ENCODE results near the gene ANP32D. TPM values are rescaled to one million over a fixed set of nuclear protein-coding genes. Genes with fewer than 3 reads are reported as not detected.
"Not testable (repeated sequence)": the region's sequence is repeated elsewhere in the genome, so short reads cannot be mapped to it uniquely, and the experiment has no call there.

ANP32D gene
- total RNA-seq (under 1 TPM in 1 of 5 donors, not detected in 4; 0.92 TPM), polyA plus RNA-seq (not detected)
- long read RNA-seq, donor 1: 0 reads
- long read RNA-seq, donor 2: 0 reads
- long read RNA-seq, donor 3: 0 reads
- long read RNA-seq, donor 4: 0 reads
- long read RNA-seq, donor 5: 0 reads
- long read RNA-seq, donor 6: 0 reads
- long read RNA-seq, donor 7: 0 reads
- long read RNA-seq, donor 8: 0 reads
- long read RNA-seq, donor 9: 0 reads
- long read RNA-seq, donor 10: 0 reads

DNA sequence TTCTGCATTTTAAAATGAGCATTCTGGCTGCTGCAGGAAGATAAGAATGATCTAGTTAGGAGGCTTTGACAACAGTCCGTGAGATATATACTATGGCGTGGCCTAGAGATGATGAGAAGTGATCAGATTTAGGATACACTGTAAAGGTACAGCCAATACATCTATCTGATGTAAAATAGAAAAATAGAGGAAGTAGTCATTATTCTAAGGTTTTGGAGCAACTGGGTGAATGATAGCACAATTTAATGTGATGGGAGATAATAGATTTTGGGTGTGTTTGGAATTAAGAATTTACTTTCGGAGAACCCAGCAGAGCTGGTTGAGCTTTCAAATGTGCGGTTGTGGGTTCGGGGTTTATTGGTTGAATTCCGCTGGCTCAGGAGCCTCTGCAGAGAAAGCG, at the start of gene ANP32D:
TSS of gene ANP32D (plus strand) at position 301 of the 400 bp plus-strand sequence. CDS start 106 bp downstream, outside the sequence.
- Histone ChIP-seq H3K4me3 (no peak within 1 kb of the TSS), H3K9me3 (peaks cover 0 to 53% (median 29%) of the 10 kb centered on the region in 4 donors), H3K27ac (no peak within 1 kb of the TSS), H3K27me3 (no peaks in the 10 kb centered on the region), H3K36me3 (no peaks in the 10 kb centered on the region), H3K4me1 (no peaks in the 10 kb centered on the region)
- intact Hi-C loops (cut with DNase I; ENCODE audit: low total_unique reads): no loop called here
- 86 to 92% (median 89%) methylated on average over 7 of the region's 7 CpGs for WGBS, 5 donors
- no peak for DNase-seq
- TF ChIP-seq, protein P1, sequence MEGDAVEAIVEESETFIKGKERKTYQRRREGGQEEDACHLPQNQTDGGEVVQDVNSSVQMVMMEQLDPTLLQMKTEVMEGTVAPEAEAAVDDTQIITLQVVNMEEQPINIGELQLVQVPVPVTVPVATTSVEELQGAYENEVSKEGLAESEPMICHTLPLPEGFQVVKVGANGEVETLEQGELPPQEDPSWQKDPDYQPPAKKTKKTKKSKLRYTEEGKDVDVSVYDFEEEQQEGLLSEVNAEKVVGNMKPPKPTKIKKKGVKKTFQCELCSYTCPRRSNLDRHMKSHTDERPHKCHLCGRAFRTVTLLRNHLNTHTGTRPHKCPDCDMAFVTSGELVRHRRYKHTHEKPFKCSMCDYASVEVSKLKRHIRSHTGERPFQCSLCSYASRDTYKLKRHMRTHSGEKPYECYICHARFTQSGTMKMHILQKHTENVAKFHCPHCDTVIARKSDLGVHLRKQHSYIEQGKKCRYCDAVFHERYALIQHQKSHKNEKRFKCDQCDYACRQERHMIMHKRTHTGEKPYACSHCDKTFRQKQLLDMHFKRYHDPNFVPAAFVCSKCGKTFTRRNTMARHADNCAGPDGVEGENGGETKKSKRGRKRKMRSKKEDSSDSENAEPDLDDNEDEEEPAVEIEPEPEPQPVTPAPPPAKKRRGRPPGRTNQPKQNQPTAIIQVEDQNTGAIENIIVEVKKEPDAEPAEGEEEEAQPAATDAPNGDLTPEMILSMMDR (IDR thresholded peaks at IDR 0.05): no peak
- TF ChIP-seq POLR2AphosphoS5 (IDR thresholded peaks at IDR 0.05): no peak
- TF ChIP-seq POLR2A (IDR thresholded peaks at IDR 0.05): no peak
- TF ChIP-seq EP300 (IDR thresholded peaks at IDR 0.05): no peak

DNA sequence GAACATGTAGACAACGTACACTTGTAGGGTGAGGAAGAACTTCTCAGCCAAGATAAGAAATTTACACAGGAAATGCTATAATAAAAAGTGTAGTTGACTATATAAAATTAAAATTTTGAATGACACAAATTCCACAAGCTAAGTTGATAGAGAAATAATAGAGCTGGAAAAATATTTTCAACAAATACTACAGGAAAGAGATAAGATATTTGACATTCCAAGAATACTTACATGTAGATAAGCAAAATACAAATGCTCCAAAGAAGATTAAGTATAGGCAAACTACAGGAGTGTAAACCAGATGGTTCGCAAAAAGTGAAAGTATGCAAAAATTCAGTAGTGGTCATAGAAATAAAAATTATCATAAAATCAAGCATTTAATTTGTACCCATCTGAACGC, 49.2 kb upstream of the ANP32D start:
- H3K36me3 ChIP-seq: no peaks in the 10 kb centered on the region
- intact Hi-C loops (cut with DNase I; ENCODE audit: low total_unique reads): no loop called here
- whole genome bisulfite sequencing, 5 donors: 19 to 37% (median 30%) methylated on average over 3 of the region's 3 CpGs
- no peak overlapping the region for H3K27ac ChIP-seq
- no peak for TF ChIP-seq EP300 (IDR thresholded peaks at IDR 0.05)
- TF ChIP-seq POLR2AphosphoS5 (IDR thresholded peaks at IDR 0.05): no peak
- TF ChIP-seq, protein P1 (IDR thresholded peaks at IDR 0.05): no peak
- no peak for TF ChIP-seq POLR2A (IDR thresholded peaks at IDR 0.05)
- H3K9me3 ChIP-seq: no peaks in the 10 kb centered on the region
- H3K4me3 ChIP-seq: no peak overlapping the region
- H3K27me3 ChIP-seq: no peaks in the 10 kb centered on the region
- DNase-seq: no peak
- peaks cover 0 to 7% (median 3%) of the 10 kb centered on the region in 4 donors for H3K4me1 ChIP-seq

DNA sequence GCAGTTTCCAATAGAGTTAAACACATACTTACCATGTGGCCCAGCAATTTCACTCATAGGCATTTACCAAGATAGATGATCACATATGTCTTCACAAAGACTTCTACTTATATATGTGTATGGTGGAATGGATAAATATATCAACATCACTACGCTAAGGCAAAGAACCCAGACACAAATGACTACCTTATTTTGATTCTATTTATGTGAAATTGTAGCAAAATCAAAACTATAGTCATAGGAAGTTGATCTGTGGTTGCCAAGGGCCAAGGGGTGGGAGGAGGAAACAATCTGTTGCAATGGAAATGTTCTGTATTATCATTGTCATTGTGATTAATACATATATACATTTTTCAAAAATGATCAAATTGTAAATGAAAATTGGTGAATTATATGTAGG, 47.7 kb upstream of the ANP32D start:
- no peak for DNase-seq

DNA sequence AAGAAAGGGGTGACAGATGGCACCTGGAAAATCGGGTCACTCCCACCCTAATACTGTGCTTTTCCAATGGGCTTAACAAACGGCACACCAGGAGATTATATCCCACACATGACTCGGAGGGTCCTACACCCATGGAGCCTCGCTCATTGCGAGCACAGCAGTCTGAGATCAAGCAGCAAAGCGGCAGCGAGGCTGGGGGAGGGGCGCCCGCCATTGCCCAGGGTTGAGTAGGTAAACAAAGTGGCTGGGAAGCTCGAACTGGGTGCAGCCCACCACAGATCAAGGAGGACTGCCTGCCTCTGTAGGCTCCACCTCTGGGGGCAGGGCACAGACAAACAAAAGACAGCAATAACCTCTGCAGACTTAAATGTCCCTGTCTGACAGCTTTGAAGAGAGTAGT, 38.3 kb upstream of the ANP32D start:
- WGBS, 5 donors: 77 to 88% (median 85%) methylated on average over 10 of the region's 10 CpGs
- H3K27ac ChIP-seq; DNase-seq; intact Hi-C loops (cut with DNase I; ENCODE audit: low total_unique reads); H3K4me3 ChIP-seq; H3K27me3 ChIP-seq; H3K36me3 ChIP-seq; H3K4me1 ChIP-seq: not testable (repeated sequence)
- H3K9me3 ChIP-seq: peaks cover 0 to 17% (median 2%) of the 10 kb centered on the region in 4 donors

More for the DNA sequence above, 47.7 kb upstream of the ANP32D start:
- WGBS, 5 donors: 73 to 91% (median 86%) methylated on average over 1 of the region's 1 CpG
- Histone ChIP-seq H3K27me3 (no peaks in the 10 kb centered on the region), H3K4me3 (no peak overlapping the region), H3K27ac (no peak overlapping the region), H3K4me1 (peaks cover 0 to 7% (median 3%) of the 10 kb centered on the region in 4 donors), H3K9me3 (peaks cover 0 to 7% (median 0%) of the 10 kb centered on the region in 4 donors), H3K36me3 (no peaks in the 10 kb centered on the region)
- intact Hi-C loops (cut with DNase I; ENCODE audit: low total_unique reads): no loop called here
- TF ChIP-seq POLR2AphosphoS5 (IDR thresholded peaks at IDR 0.05) (no peak), POLR2A (IDR thresholded peaks at IDR 0.05) (no peak), EP300 (IDR thresholded peaks at IDR 0.05) (no peak)
- TF ChIP-seq, protein P1 (IDR thresholded peaks at IDR 0.05): no peak

DNA sequence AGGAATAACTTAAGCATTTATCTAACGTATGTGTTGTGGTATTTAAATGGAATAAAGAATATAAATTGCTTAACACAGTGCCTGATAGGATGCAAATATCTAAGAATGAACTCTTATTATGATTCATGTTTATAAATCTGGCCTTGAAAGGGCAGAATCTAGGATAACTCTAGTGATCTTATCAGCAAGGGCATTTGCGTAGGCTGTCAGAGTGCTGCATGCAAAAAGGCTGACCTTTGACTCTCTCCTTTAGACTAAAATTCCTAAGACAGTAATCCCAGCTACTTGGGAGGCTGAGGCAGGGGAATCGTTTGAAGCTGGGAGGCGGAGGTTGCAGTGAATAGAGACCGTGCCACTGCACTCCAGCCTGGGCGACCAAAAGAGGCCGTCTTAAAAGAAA, 31.3 kb upstream of the ANP32D start:
- Histone ChIP-seq H3K9me3 (no peaks in the 10 kb centered on the region), H3K4me1 (no peaks in the 10 kb centered on the region), H3K36me3 (no peaks in the 10 kb centered on the region), H3K4me3 (no peak overlapping the region), H3K27me3 (no peaks in the 10 kb centered on the region), H3K27ac (no peak overlapping the region)
- WGBS, 5 donors: 41 to 55% (median 45%) methylated on average over 7 of the region's 7 CpGs
- intact Hi-C loops (cut with DNase I; ENCODE audit: low total_unique reads): no loop called here
- no peak for TF ChIP-seq EP300 (IDR thresholded peaks at IDR 0.05)
- TF ChIP-seq POLR2A (IDR thresholded peaks at IDR 0.05): no peak
- TF ChIP-seq, protein P1 (IDR thresholded peaks at IDR 0.05): no peak
- TF ChIP-seq POLR2AphosphoS5 (IDR thresholded peaks at IDR 0.05): no peak
- DNase-seq: no peak
